ENCODE data around the gene APOL1. TPM values are rescaled to one million over a fixed set of nuclear protein-coding genes. Genes with fewer than 3 reads are reported as not detected.
A peak's percentile ranks its signal among the peaks of the same experiment; 100 is the strongest.

Gene APOL1
- total RNA-seq, 1 donor from 2014 or later: 15.2 TPM

- no peak for DNase-seq
- H3K27ac ChIP-seq (replicated peaks): no peak overlapping the region
- intact Hi-C loops (cut with micrococcal nuclease): no loop called here
- H3K4me1 ChIP-seq: peaks cover 58% of the 10 kb centered on the region
- no peak overlapping the region for H3K4me3 ChIP-seq
- H3K9me3 ChIP-seq (replicated peaks): no peaks in the 10 kb centered on the region
- no peaks in the 10 kb centered on the region for H3K27me3 ChIP-seq (ENCODE audit: low read depth)
- no peak for TF ChIP-seq CTCF (IDR thresholded peaks at IDR 0.05; ENCODE audit: borderline replicate concordance)
- peaks cover 54% of the 10 kb centered on the region for H3K36me3 ChIP-seq
These were observed 19.1 kb upstream of the APOL1 start for GRCh38 chr22:36233796-36234195.

GRCh38 chr22:36234213-36234612 lies 18.7 kb upstream of the APOL1 start:
- intact Hi-C loops (cut with micrococcal nuclease): no loop called here
- TF ChIP-seq CTCF (IDR thresholded peaks at IDR 0.05; ENCODE audit: borderline replicate concordance): no peak
- no peaks in the 10 kb centered on the region for H3K9me3 ChIP-seq (replicated peaks)
- peaks cover 62% of the 10 kb centered on the region for H3K4me1 ChIP-seq
- DNase-seq: no peak
- H3K27ac ChIP-seq (replicated peaks): no peak overlapping the region
- no peaks in the 10 kb centered on the region for H3K27me3 ChIP-seq (ENCODE audit: low read depth)
- no peak overlapping the region for H3K4me3 ChIP-seq
- H3K36me3 ChIP-seq: peaks cover 50% of the 10 kb centered on the region

- DNase-seq: no peak
- H3K9me3 ChIP-seq (replicated peaks): no peaks in the 10 kb centered on the region
- intact Hi-C loops (cut with micrococcal nuclease): no loop called here
- H3K36me3 ChIP-seq: peaks cover 43% of the 10 kb centered on the region
- H3K27ac ChIP-seq (replicated peaks): no peak overlapping the region
- H3K27me3 ChIP-seq (ENCODE audit: low read depth): no peaks in the 10 kb centered on the region
- H3K4me3 ChIP-seq: no peak overlapping the region
- TF ChIP-seq CTCF (IDR thresholded peaks at IDR 0.05; ENCODE audit: borderline replicate concordance): no peak
- peaks cover 67% of the 10 kb centered on the region for H3K4me1 ChIP-seq
These were observed 18.0 kb upstream of the APOL1 start for GRCh38 chr22:36234919-36235318.

- TF ChIP-seq CTCF (IDR thresholded peaks at IDR 0.05; ENCODE audit: borderline replicate concordance): no peak
- Histone ChIP-seq H3K27me3 (ENCODE audit: low read depth) (no peaks in the 10 kb centered on the region), H3K9me3 (replicated peaks) (no peaks in the 10 kb centered on the region), H3K4me3 (no peak overlapping the region), H3K4me1 (peaks cover 68% of the 10 kb centered on the region), H3K36me3 (peaks cover 36% of the 10 kb centered on the region), H3K27ac (replicated peaks) (no peak overlapping the region)
- intact Hi-C loops (cut with micrococcal nuclease): no loop called here
- no peak for DNase-seq
These were observed 17.3 kb upstream of the APOL1 start for GRCh38 chr22:36235585-36235984.

GRCh38 chr22:36236388-36237319 lies 16.3 kb upstream of the APOL1 start:
- no peak for DNase-seq
- Histone ChIP-seq H3K9me3 (replicated peaks) (no peaks in the 10 kb centered on the region), H3K36me3 (peaks cover 25% of the 10 kb centered on the region), H3K27ac (replicated peaks) (peak overlapping the region; percentile 93), H3K27me3 (ENCODE audit: low read depth) (no peaks in the 10 kb centered on the region), H3K4me1 (peaks cover 68% of the 10 kb centered on the region), H3K4me3 (peak overlapping the region; percentile 74)
- TF ChIP-seq CTCF (IDR thresholded peaks at IDR 0.05; ENCODE audit: borderline replicate concordance): no peak
- intact Hi-C loops (cut with micrococcal nuclease): no loop called here
